ENCODE results near the gene GALT.
"Not testable (repeated sequence)": the region's sequence is repeated elsewhere in the genome, so short reads cannot be mapped to it uniquely, and the experiment has no call there.

GALT gene

GRCh38 chr9:34627716-34628655, 18.5 kb upstream of the GALT start:
- DNase-seq (ENCODE audit: low read depth): no peak

DNA sequence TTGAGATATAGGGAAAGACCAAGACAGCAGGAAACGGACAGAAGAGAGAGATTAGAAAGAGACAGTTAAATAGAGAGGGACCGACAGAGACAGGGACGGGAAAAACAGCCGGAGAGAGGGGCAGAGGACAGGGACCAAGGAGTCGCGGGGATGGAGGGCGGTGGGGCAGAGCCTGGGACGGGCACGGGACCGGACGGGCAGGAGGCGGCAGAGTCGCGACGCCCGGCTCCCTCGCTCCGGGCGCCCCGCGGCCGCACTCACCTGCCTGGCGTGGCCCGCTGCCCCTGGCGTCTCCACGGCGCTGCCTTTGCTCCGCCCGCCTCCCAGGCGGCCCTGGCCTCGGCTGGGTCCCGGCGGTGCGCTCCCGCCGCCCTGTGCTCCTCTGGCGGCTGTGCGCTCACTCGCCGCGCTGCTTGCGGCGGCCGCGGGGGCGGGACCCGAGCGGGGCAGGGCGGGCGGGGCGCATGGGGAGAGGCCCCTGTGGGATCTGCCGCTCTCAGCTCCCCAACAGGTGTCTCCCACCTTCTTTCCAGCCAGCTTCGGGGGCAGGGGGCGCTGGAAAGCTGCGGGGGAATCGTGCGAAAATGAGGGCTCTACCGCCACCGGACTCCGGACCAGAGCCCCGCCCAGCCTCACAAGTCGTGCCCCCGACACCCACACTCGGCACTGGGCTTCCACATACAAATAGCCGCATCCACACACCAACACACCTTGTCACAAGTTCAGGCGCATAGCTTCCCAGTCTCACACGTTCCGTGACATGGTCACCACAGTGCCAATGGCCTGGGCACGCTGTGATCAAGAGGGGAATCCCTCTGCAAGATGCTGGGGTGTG, 17.6 kb upstream of the GALT start, which contains the start of gene ARID3C:
TSS of gene ARID3C (minus strand) at position 411 of the 835 bp plus-strand sequence. CDS start 1,052 bp downstream, outside the sequence.
- no peak for DNase-seq (ENCODE audit: low read depth)

- DNase-seq (ENCODE audit: low read depth): no peak
Observed at GRCh38 chr9:34629491-34629808, 17.0 kb upstream of the GALT start.

DNA sequence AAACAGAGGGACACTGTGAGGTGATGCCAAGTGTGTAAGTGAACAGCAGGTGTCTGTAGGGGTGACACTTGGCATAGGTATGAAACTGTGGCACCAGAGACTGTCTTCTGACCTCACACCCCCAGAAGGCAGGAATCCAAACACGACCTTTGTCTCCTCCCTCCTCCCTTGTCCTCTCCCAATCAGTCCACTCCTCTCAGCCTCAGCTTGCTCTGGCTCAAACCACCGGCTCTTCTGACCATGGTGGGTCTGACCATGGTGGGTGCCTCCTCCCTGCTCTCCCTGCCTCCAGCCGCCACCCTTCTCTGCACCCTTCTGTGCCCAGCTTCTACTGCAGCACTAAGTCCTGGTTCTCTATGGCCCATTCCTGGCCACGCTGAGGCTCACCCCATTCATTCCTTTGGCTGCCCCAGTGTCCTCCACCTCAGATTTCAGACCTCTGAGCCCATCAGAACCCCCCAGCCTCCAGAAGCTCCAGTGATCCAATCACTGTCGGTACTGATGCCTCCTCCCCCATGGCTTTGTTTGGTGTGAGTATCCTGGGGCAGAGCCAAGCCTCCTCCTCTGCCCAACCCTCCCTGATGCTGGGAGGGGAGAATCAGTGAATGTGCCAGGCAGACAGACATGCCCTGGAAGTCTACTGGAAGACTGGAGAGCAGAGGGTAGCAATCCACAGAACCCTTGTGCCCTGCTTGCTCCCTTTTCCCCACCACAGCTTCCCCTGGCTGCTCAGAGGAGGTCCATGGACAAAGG, 15.9 kb upstream of the GALT start:
- no peak for DNase-seq (ENCODE audit: low read depth)

DNA sequence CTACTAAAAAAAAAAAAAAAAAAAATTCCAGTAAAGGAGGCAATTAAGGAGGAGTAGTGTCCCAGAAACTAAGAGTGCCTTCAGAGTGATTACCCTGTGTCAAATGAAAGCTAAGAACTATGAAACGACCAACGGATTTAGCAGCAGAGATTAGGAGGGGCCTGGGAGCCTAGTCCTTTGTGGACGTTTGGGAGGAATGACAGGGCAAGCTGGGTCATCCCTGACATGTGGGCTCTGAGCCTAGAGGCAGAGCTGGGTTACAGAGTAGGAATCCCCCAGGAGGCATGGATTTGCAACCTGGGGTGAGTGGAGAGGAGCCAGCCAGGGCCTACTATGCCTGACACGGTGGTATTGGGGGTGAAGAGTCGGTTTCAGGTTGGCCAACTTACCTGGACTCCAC, 13.3 kb upstream of the GALT start:
- no peak for DNase-seq (ENCODE audit: low read depth)

- DNase-seq (ENCODE audit: low read depth): peak; percentile 64
Observed at GRCh38 chr9:34633851-34634550, 12.5 kb upstream of the GALT start.

DNA sequence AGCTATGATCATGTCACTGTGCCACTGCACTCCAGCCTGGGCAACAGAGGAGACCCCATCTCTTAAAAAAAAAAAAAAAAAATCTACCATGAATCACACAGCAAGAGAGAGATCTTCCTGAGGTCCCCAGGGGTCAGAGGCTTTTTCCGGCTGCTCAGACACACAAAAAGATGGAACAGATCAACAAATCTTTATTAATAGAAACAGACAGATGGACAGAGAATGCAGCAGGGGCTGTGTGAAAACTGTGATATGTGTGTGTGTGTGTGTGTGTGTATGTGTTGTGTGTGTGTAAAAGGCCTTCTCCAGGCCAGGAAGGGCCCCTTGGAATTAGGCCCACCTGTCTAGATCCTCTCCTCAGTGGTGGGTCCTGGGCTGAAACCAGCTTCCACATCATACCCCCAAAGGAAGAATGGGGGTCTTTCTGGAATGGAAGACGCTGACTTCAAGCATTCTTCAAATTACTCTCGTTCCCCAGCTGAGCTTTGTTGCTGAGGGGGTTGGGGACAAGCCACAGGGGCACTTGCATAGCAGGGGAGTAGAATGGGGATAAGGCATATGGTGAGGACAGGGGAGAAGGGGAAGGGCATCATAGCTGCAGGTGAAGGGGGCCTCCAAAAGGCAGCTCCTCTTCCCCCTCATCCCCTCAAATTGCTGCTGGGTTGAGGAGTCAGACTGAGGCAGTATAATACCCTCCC, 11.8 kb upstream of the GALT start:
- no peak for DNase-seq (ENCODE audit: low read depth)

DNA sequence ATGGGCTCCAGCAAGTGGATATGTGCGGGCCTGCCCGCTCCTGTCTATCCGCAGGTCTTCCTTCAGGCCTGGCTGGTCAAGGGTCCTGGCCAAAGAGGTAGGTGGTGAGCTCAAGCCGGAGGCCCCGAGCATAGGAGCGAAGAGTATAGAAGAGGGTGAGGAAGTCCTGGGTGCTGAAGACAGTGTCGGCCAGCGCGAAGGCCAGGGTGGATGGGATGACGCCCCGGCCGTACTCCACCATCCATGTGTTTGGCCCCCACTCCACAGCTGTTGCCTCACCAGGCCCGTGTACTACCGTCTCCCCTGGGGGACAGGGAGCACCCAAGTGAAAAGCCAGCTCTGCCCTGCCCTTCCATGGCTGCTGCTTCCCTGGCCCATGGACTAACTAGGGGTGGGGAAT, 10.9 kb upstream of the GALT start:
- DNase-seq (ENCODE audit: low read depth): no peak

DNA sequence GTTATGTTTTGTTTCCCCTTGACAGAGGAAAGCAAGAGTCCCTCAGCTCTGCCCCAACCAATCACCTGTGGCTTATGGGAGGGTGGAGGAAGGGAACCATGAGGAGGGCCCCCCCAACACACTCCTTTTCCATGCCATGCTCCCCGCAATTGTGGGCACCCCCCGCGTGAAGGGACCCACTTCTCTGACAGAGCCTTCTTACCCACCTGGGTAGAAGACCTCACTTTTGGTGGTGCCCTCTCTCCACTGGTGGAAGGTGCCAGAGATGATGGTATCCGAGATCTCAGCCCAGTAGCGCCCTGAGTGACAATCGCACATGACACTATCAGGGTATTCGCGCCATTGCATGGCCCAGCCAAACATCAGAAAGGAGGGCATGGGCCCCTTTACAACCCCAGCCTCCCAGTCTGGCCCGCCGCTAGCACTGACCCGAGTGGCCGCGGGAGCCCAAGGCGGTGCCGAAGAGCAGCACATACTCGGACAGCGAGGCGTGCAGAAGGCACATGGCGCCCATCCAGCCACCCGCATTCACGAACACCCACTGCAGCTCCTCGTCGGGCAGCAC, 9.6 kb upstream of the GALT start:
- no peak for DNase-seq (ENCODE audit: low read depth)

DNA sequence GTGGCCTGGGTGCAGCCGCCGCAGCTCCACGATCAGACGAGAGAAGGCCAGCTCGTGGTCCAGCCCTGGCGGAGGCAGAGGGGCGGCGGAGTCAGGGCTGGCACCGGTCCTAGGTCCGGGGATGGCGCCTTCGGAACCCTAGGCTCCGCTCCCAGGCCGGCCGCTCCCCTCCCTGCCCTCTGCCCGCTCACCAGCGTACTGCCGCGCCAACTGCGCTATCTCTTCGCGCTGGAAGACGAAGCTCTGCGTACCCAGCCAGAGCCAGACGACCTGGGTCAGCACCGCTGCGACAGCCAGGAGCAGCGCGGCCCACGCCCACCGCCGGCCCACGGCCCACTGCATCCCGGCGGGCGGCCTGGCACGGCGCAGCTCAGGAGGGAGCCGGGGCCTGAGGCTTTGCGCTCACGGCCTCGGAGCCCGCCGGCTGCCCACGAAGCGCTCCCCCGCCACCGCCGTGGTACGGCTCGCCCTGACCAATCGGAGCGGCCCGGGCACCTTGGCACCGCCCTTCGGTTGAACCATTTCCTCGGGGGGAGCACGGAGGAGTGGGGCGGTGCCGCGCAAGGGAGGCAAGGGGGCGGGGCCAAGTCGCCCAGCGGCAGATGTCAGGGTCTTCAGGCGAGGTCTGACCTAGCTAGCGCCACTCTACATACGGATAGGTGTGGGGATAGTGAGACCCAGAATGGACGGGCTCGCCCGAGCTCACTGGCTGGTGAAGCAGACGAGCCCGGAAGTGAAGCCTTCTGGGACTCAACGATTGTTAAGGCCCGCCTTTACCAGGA, 8.9 kb upstream of the GALT start, which contains the start of gene SIGMAR1:
TSS of gene SIGMAR1 (minus strand) at position 432 of the 782 bp plus-strand sequence. CDS start at position 342, 90 bp downstream.
- DNase-seq (ENCODE audit: low read depth): peak; percentile 88

DNA sequence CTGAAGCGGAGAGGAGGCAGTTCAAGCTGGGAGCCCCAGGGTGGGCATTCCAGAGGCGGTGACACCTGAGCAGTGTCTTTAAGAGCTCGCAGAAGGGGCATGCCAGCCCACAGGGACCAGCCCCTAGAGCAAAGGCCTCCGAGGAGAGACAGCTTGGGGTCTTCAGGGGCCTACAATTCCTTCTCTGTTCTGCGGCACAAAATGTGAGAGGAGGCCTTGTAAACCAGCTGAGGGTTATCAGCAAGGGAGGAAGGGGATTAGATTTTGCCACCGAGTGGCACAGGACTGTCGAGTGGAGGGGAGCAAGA, 8.4 kb upstream of the GALT start:
- no peak for DNase-seq (ENCODE audit: low read depth)

- DNase-seq (ENCODE audit: low read depth): not testable (repeated sequence)
Observed at GRCh38 chr9:34639322-34639721, 7.2 kb upstream of the GALT start.

DNA sequence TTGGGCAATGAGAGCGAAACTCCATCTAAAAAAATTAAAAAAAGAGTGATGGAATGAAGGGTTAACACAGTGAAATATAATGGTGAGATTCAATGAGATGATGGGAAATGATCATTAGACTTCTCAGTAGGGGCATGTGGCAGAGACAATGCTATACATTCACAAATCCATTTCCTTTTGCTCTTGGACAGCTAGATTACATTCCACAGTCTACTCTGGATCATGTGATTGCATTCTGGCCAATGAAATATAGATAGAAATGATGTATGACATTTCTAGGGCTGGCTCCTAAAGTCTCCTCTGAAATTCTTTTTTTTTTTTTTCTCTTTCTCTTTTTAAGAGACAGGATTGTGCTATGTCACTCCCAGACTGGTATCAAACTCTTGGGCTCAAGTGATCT, 3.8 kb upstream of the GALT start:
- no peak for DNase-seq (ENCODE audit: low read depth)

DNA sequence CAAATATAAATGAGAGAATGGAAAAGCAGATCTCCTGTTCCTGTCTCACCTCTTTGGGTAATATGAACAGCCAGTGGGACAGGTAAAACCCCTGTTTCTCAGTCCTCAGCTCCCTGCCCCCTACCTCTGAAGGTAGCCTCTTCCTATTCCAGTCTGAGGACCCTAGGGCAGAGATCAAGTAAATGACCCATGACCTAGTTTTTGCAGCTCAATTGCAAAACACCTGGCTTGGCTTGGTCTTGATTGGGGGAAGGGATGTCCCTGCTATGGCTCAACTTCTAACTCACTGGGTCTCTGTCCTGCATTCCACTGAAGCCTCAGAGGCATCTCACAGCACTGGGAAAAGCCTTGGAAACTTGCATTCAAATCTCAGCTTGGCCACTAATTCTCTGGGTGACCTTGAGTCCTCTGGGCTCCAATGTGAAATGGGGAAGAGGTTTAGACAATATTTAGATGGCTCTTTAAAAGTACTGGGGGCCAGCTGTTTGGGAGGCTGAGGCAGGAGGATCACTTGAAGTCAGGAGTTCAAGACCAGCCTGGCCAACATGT, 1.6 kb upstream of the GALT start:
- DNase-seq (ENCODE audit: low read depth): no peak

DNA sequence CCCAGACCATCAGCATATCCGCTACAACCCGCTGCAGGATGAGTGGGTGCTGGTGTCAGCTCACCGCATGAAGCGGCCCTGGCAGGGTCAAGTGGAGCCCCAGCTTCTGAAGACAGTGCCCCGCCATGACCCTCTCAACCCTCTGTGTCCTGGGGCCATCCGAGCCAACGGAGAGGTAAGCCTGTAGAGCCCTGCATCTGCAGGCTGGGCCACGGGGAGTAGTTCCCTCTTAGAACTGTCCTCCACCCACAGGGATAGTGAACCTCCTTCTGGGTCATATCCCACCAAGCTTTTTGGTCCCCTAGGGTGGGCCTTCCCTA, 569 bp downstream of the GALT start:
- DNase-seq (ENCODE audit: low read depth): no peak

DNA sequence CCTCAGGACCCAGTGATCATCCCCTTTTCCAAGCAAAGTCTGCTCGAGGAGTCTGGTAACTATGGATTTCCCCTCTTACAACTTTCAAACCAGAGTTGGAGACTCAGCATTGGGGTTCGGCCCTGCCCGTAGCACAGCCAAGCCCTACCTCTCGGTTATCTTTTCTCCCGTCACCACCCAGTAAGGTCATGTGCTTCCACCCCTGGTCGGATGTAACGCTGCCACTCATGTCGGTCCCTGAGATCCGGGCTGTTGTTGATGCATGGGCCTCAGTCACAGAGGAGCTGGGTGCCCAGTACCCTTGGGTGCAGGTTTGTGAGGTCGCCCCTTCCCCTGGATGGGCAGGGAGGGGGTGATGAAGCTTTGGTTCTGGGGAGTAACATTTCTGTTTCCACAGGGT, 1.2 kb downstream of the GALT start:
- no peak for DNase-seq (ENCODE audit: low read depth)

GRCh38 chr9:34648673-34649072, 2.2 kb downstream of the GALT start:
- DNase-seq (ENCODE audit: low read depth): no peak

GRCh38 chr9:34650816-34651215, 4.3 kb downstream of the GALT start:
- DNase-seq (ENCODE audit: low read depth): no peak

GRCh38 chr9:34651321-34651720, 4.8 kb downstream of the GALT start:
- no peak for DNase-seq (ENCODE audit: low read depth)

Data from T follicular helper cell (primary cell).